H1 (cell line): Measurements from ENCODE around the gene MED29. TPM values are rescaled to one million over a fixed set of nuclear protein-coding genes. Genes with fewer than 3 reads are reported as not detected.

Experiments
- ASH2L ChIP-seq: fragments of 200-600, 300-600 bp; sonication (generic); IDR thresholded peaks from one replicate; pipeline ENCODE4 v1.7.1; 2017; ENCODE audit warnings: low read length
- BACH1 ChIP-seq: IDR thresholded peaks from 2 replicates; pipeline ENCODE4 v1.6.1; 2012; ENCODE audit warnings: low read length, improper control_type of control experiment
- BCL11A ChIP-seq, 2 experiments: IDR thresholded peaks; one replicate each; pipeline ENCODE4 v1.6.1; 2011; ENCODE audit warnings: low read depth in 2 of 2, low read length in 2 of 2, mild to moderate bottlenecking in 2 of 2
- BRCA1 ChIP-seq: IDR thresholded peaks from 2 replicates; pipeline ENCODE4 v1.6.1; 2012; ENCODE audit warnings: low read depth, low read length, improper control_type of control experiment
- CTBP2 ChIP-seq: IDR thresholded peaks from 2 replicates; pipeline ENCODE4 v1.7.0; 2011; ENCODE audit warnings: borderline replicate concordance, mild to moderate bottlenecking, moderate library complexity, mixed read lengths, low read length; ENCODE audit not compliant: insufficient read depth, insufficient read length
- GABPA ChIP-seq: IDR thresholded peaks from 2 replicates; pipeline ENCODE4 v1.6.1; 2011; ENCODE audit warnings: mild to moderate bottlenecking, low read length, moderate library complexity, borderline replicate concordance; ENCODE audit not compliant: insufficient read depth
- HDAC2 ChIP-seq, 2 experiments: fragments of 300-600 bp in 1 of 2; sonication (generic) in 1 of 2; IDR thresholded peaks; 2 replicates each; pipeline ENCODE4 v1.6.1; 2011 to 2012; ENCODE audit warnings: low read depth in 2 of 2, low read length in 2 of 2, mild to moderate bottlenecking in 2 of 2, moderate library complexity in 2 of 2, borderline replicate concordance in 1 of 2, inconsistent platforms in 1 of 2
- KDM1A ChIP-seq: fragments of 200-600, 300-600 bp; sonication (generic); IDR thresholded peaks from 2 replicates; pipeline ENCODE4 v1.7.1; 2016; ENCODE audit warnings: mild to moderate bottlenecking, low read length, borderline replicate concordance
- NRF1 ChIP-seq: IDR thresholded peaks from 2 replicates; pipeline ENCODE4 v1.6.1; 2011; ENCODE audit warnings: mild to moderate bottlenecking, low read depth, low read length, improper control_type of control experiment
- POLR2A ChIP-seq, 2 experiments: IDR thresholded peaks; 1 replicate in 1 of 2; 2 replicates in 1 of 2; pipeline ENCODE4 v1.6.1; 2011; ENCODE audit warnings: low read depth in 2 of 2, low read length in 2 of 2, mild to moderate bottlenecking in 2 of 2; ENCODE audit errors: control extremely low read depth in 1 of 2
- POLR2AphosphoS5 ChIP-seq: IDR thresholded peaks from 2 replicates; pipeline ENCODE4 v1.6.1; 2011; ENCODE audit warnings: low read depth, low read length
- POU5F1 ChIP-seq: IDR thresholded peaks from 2 replicates; pipeline ENCODE4 v1.6.1; 2011; ENCODE audit warnings: low read depth, mild to moderate bottlenecking, low read length, moderate library complexity
- RAD21 ChIP-seq, 2 experiments: IDR thresholded peaks in 1 of 2; conservative IDR thresholded peaks in 1 of 2; 2 replicates each; pipeline ENCODE4 v1.6.1; 2011; ENCODE audit warnings: low read depth in 2 of 2, low read length in 2 of 2, improper control_type of control experiment in 1 of 2, inconsistent platforms in 1 of 2, mild to moderate bottlenecking in 1 of 2, moderate library complexity in 1 of 2
- RFX5 ChIP-seq: IDR thresholded peaks from 2 replicates; pipeline ENCODE4 v1.6.1; 2011; ENCODE audit warnings: low read depth, low read length, improper control_type of control experiment, borderline replicate concordance
- SIN3A ChIP-seq, 2 experiments: IDR thresholded peaks in 1 of 2; conservative IDR thresholded peaks in 1 of 2; 2 replicates each; pipeline ENCODE4 v1.6.1; 2011 to 2012; ENCODE audit warnings: low read length in 2 of 2, improper control_type of control experiment in 1 of 2, low read depth in 1 of 2, mild to moderate bottlenecking in 1 of 2
- SUZ12 ChIP-seq: fragments of 200-600 bp; sonication (generic); IDR thresholded peaks from 2 replicates; pipeline ENCODE4 v1.6.1; 2012; ENCODE audit warnings: mild to moderate bottlenecking, inconsistent platforms, low read length, moderate library complexity, mixed read lengths
- TBP ChIP-seq: IDR thresholded peaks from 2 replicates; pipeline ENCODE4 v1.6.1; 2011; ENCODE audit warnings: low read depth, low read length, improper control_type of control experiment
- TCF12 ChIP-seq: IDR thresholded peaks from 2 replicates; pipeline ENCODE4 v1.6.1; 2011; ENCODE audit warnings: low read depth, mild to moderate bottlenecking, low read length
- YY1 ChIP-seq: IDR thresholded peaks from 2 replicates; pipeline ENCODE4 v1.6.1; 2011; ENCODE audit warnings: low read depth, mild to moderate bottlenecking, low read length
- polyA plus RNA-seq, 7 experiments: library from polyadenylated mRNA; depleted of rRNA in 3 of 7; stranded (reverse) in 5 of 7; unstranded in 2 of 7; fragments of >200 nt in 5 of 7; fragments of 200-250 nt in 2 of 7; gene quantifications; 1 replicate in 5 of 7; 2 replicates in 1 of 7; 4 replicates in 1 of 7; pipeline versions ENCODE4 v1.2.1 to v1.2.3, GENCODE V29; 2011 to 2013; ENCODE audit warnings: missing spikeins in 2 of 7, mixed read lengths in 2 of 7
- total RNA-seq: library from RNA; stranded (reverse); fragmentation: NEBNext Ultra II Directional; extraction: Animal tissue kit (Norgen Biotek cat#: 25700); gene quantifications from 2 replicates; pipeline ENCODE4 v1.2.1, GENCODE V29; 2021
- TF ChIP-seq, protein P1 (sequence below): IDR thresholded peaks from 2 replicates; pipeline ENCODE4 v1.6.1; 2012; ENCODE audit warnings: inconsistent platforms

The MED29 gene
- total and polyA plus RNA-seq, 2 of the 8 experiments (the other 6 are each of a cell fraction or from before 2014, with no cell fraction given) = 31.1 to 52.5 TPM

DNA sequence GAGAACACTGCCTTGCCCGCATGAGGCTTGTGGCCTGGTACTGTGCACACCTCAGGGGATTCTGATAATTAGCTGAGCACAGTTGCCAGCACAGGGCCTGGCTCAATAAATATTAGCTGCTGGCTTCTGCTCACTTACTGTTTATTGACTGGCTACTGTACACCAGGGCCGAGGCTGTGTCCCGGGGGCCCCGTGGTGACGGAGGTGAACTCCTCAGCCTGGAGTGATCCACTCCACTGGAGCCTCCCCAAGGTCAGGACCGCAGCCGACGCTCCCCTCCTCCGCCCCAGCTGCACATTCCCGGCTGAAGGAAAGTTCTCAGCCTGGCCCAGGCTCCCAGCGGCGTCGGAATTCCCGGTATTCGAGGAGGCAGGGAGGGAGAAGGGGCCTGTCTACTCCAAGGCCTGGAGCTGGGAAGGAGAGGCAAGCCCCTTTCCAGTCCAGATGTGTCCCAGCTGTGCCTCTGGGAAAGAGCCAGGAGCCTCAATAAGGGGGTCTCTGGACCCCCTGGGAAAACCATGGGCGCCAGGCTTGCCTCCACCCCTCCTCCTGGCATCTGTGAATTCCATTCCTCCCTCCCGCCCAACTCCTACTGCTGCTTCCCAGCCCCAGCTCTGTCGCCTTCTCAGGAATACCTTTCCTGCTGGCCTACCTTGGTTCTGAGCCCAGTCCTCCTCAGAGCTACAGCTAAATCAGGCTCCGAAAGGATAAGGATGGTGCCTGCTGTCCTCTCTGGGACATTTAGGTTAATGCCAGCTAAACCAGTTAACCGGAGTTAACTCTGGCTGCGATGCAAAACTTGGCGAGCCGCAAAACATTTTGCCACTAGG is 37.3 kb downstream of the MED29 start (continued):
- TF ChIP-seq BRCA1 (0 out of 2 replicates have a peak, but pooled peaks have one; percentile 10), RFX5 (0 out of 2 replicates have a peak, but pooled peaks have one; percentile 18), NRF1 (no peak; the same call in 1 of the 2 replicates), HDAC2 (IDR thresholded peaks at IDR 0.05; ENCODE audit: borderline replicate concordance in 1 of 2, low read depth in 2 of 2, low read length in 2 of 2) (0 out of 4 replicates have a peak, but pooled peaks of 1 of the 2 experiments have one; percentile 12), TCF12 (peak; percentile 97), POU5F1 (no peak), BCL11A (IDR thresholded peaks at IDR 0.05; ENCODE audit: low read depth in 2 of 2, low read length in 2 of 2) (no peak), GABPA (no peak), SIN3A (conservative IDR thresholded peaks at IDR 0.05 in 1 of 2, IDR thresholded peaks at IDR 0.05 in 1 of 2; ENCODE audit: low read depth in 1 of 2, low read length in 2 of 2) (peak; percentile 69 to 73; a peak in 2 of 4 replicates), RAD21 (IDR thresholded peaks at IDR 0.05 in 1 of 2, conservative IDR thresholded peaks at IDR 0.05 in 1 of 2; ENCODE audit: low read depth in 2 of 2, low read length in 2 of 2) (peak in 1 of 2 experiments; percentile 3; a peak in 1 of 4 replicates), KDM1A (no peak), CTBP2 (peak; percentile 83), TBP (peak; percentile 69; the same call in 1 of the 2 replicates), ASH2L (peak; percentile 91), YY1 (0 out of 2 replicates have a peak, but pooled peaks have one; percentile 29), POLR2A (IDR thresholded peaks at IDR 0.05; ENCODE audit: control extremely low read depth in 1 of 2, low read depth in 2 of 2, low read length in 2 of 2) (peak; percentile 40 to 80; a peak in 2 of 3 replicates), POLR2AphosphoS5 (peak; percentile 76), SUZ12 (no peak), BACH1 (no peak)
- TF ChIP-seq, protein P1, sequence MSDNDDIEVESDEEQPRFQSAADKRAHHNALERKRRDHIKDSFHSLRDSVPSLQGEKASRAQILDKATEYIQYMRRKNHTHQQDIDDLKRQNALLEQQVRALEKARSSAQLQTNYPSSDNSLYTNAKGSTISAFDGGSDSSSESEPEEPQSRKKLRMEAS = 0 out of 2 replicates have a peak, but pooled peaks have one; percentile 15
